WTC11 (cell line): Measurements from ENCODE around the gene GOLGA7B.

Source experiments
- HMGXB4 ChIP-seq: sonication (generic); formaldehyde crosslinking; IDR thresholded peaks from 2 replicates; pipeline ENCODE4 v1.8.1; 2023; ENCODE audit warnings: mild to moderate bottlenecking, moderate library complexity, missing genetic modification reagents
- NFYB ChIP-seq: sonication (generic); formaldehyde crosslinking; conservative IDR thresholded peaks from 2 replicates; pipeline ENCODE4 v1.8.0; 2022; ENCODE audit warnings: low read depth, missing genetic modification reagents
- NR2C2 ChIP-seq: sonication (generic); formaldehyde crosslinking; IDR thresholded peaks from 2 replicates; pipeline ENCODE4 v1.8.0; 2022; ENCODE audit warnings: mild to moderate bottlenecking, missing genetic modification reagents
- RELA ChIP-seq: sonication (generic); formaldehyde crosslinking; IDR thresholded peaks from 2 replicates; pipeline ENCODE4 v1.8.1; 2022; ENCODE audit warnings: missing genetic modification reagents, mild to moderate bottlenecking, borderline replicate concordance
- SMAD3 ChIP-seq: sonication (generic); formaldehyde crosslinking; IDR thresholded peaks from 2 replicates; pipeline ENCODE4 v1.8.0; 2022; ENCODE audit warnings: missing genetic modification reagents, mild to moderate bottlenecking, borderline replicate concordance
- ZBTB21 ChIP-seq: sonication (generic); formaldehyde crosslinking; IDR thresholded peaks from 2 replicates; pipeline ENCODE4 v1.8.1; 2023; ENCODE audit warnings: mild to moderate bottlenecking, missing genetic modification reagents, borderline replicate concordance
- TF ChIP-seq, protein P1 (sequence below): fragments of 200-600 bp; IDR thresholded peaks from 2 replicates; pipeline ENCODE4 v1.8.0; 2022; ENCODE audit warnings: antibody characterized with exemption
- TF ChIP-seq, protein P2 (sequence below): sonication (generic); formaldehyde crosslinking; IDR thresholded peaks from 2 replicates; pipeline ENCODE4 v1.8.0; 2023; ENCODE audit warnings: missing genetic modification reagents
- TF ChIP-seq, protein P3 (sequence below): sonication (generic); formaldehyde crosslinking; IDR thresholded peaks from 2 replicates; pipeline ENCODE4 v1.8.0; 2022; ENCODE audit warnings: mild to moderate bottlenecking, missing genetic modification reagents
- TF ChIP-seq, protein P4 (sequence below): sonication (generic); formaldehyde crosslinking; IDR thresholded peaks from 2 replicates; pipeline ENCODE4 v1.8.0; 2022; ENCODE audit warnings: missing genetic modification reagents

GRCh38 chr10:97889461-97890265, 40.0 kb downstream of the GOLGA7B start:
- TF ChIP-seq HMGXB4 (CRISPR knock-in tag) (no peak), SMAD3 (CRISPR knock-in tag) (no peak), RELA (CRISPR knock-in tag) (no peak), NR2C2 (CRISPR knock-in tag) (no peak), NFYB (CRISPR knock-in tag) (no peak), ZBTB21 (CRISPR knock-in tag) (no peak)
- TF ChIP-seq, protein P1, sequence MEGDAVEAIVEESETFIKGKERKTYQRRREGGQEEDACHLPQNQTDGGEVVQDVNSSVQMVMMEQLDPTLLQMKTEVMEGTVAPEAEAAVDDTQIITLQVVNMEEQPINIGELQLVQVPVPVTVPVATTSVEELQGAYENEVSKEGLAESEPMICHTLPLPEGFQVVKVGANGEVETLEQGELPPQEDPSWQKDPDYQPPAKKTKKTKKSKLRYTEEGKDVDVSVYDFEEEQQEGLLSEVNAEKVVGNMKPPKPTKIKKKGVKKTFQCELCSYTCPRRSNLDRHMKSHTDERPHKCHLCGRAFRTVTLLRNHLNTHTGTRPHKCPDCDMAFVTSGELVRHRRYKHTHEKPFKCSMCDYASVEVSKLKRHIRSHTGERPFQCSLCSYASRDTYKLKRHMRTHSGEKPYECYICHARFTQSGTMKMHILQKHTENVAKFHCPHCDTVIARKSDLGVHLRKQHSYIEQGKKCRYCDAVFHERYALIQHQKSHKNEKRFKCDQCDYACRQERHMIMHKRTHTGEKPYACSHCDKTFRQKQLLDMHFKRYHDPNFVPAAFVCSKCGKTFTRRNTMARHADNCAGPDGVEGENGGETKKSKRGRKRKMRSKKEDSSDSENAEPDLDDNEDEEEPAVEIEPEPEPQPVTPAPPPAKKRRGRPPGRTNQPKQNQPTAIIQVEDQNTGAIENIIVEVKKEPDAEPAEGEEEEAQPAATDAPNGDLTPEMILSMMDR, result no peak
- TF ChIP-seq, protein P2, sequence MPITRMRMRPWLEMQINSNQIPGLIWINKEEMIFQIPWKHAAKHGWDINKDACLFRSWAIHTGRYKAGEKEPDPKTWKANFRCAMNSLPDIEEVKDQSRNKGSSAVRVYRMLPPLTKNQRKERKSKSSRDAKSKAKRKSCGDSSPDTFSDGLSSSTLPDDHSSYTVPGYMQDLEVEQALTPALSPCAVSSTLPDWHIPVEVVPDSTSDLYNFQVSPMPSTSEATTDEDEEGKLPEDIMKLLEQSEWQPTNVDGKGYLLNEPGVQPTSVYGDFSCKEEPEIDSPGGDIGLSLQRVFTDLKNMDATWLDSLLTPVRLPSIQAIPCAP, result no peak
- TF ChIP-seq, protein P3, sequence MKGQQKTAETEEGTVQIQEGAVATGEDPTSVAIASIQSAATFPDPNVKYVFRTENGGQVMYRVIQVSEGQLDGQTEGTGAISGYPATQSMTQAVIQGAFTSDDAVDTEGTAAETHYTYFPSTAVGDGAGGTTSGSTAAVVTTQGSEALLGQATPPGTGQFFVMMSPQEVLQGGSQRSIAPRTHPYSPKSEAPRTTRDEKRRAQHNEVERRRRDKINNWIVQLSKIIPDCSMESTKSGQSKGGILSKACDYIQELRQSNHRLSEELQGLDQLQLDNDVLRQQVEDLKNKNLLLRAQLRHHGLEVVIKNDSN (CRISPR knock-in tag), result no peak; the same call in 1 of the 2 replicates
- TF ChIP-seq, protein P4, sequence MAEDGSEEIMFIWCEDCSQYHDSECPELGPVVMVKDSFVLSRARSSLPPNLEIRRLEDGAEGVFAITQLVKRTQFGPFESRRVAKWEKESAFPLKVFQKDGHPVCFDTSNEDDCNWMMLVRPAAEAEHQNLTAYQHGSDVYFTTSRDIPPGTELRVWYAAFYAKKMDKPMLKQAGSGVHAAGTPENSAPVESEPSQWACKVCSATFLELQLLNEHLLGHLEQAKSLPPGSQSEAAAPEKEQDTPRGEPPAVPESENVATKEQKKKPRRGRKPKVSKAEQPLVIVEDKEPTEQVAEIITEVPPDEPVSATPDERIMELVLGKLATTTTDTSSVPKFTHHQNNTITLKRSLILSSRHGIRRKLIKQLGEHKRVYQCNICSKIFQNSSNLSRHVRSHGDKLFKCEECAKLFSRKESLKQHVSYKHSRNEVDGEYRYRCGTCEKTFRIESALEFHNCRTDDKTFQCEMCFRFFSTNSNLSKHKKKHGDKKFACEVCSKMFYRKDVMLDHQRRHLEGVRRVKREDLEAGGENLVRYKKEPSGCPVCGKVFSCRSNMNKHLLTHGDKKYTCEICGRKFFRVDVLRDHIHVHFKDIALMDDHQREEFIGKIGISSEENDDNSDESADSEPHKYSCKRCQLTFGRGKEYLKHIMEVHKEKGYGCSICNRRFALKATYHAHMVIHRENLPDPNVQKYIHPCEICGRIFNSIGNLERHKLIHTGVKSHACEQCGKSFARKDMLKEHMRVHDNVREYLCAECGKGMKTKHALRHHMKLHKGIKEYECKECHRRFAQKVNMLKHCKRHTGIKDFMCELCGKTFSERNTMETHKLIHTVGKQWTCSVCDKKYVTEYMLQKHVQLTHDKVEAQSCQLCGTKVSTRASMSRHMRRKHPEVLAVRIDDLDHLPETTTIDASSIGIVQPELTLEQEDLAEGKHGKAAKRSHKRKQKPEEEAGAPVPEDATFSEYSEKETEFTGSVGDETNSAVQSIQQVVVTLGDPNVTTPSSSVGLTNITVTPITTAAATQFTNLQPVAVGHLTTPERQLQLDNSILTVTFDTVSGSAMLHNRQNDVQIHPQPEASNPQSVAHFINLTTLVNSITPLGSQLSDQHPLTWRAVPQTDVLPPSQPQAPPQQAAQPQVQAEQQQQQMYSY (CRISPR knock-in tag), result no peak
